IPS DF 4.7 (cell line): Measurements from ENCODE around the gene CIAO2B.

Experiments
- DNase-seq: peaks from one replicate; pipeline ENCODE4 v3.0.0-alpha.2; 2013; ENCODE audit warnings: low spot score; ENCODE audit errors: extremely low read depth

The CIAO2B gene

GRCh38 chr16:66888647-66889615 is 45.3 kb downstream of the CIAO2B start:
- DNase-seq = no peak

DNA sequence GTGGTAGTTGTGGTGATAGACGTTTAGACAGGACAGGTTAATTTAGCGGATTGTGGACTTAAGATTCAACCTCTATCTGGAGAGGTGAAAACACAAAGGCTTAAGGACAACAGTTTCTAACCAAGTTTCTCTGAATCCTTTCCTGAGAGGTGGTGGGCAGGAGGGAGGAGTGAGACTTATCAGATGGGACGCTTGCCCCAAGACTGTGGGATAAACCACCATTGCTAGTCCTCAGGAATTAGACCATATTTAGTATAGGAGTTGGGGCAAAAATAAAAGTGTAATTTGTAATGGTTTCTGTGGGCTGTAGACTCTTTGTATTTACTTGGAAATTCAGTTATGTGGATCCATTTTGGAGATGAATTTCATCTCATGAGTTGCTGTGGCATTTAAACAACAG is 47.3 kb downstream of the CIAO2B start:
- DNase-seq = no peak

GRCh38 chr16:66886321-66886720 is 47.9 kb downstream of the CIAO2B start:
- no peak for DNase-seq

DNA sequence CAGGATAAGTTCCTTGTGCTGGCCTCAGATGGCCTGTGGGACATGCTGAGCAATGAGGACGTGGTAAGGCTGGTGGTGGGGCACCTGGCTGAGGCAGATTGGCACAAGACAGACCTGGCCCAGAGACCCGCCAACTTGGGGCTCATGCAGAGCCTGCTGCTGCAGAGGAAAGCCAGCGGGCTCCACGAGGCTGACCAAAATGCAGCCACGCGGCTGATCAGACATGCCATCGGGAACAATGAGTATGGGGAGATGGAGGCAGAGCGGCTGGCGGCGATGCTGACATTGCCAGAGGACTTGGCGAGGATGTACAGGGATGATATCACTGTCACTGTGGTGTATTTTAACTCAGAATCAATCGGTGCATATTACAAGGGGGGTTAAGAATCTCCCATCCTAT is 48.7 kb downstream of the CIAO2B start:
- no peak for DNase-seq

- DNase-seq = no peak
Measured at GRCh38 chr16:66882702-66883101, 51.5 kb downstream of the CIAO2B start.
